ENCODE measurements around the gene RABGAP1L.
"Not testable (repeated sequence)": the region's sequence is repeated elsewhere in the genome, so short reads cannot be mapped to it uniquely, and the experiment has no call there.

Gene RABGAP1L

GRCh38 chr1:174358344-174358743, 199.0 kb downstream of the RABGAP1L start:
- no peak for DNase-seq (ENCODE audit: low read depth in 1 of 2, low spot score in 1 of 2)

GRCh38 chr1:174358786-174359453, 199.6 kb downstream of the RABGAP1L start:
- DNase-seq (ENCODE audit: low read depth in 1 of 2, low spot score in 1 of 2), result no peak

- no peak for DNase-seq (ENCODE audit: low read depth in 1 of 2, low spot score in 1 of 2)
These were observed 200.1 kb downstream of the RABGAP1L start for GRCh38 chr1:174359454-174359805.

DNA sequence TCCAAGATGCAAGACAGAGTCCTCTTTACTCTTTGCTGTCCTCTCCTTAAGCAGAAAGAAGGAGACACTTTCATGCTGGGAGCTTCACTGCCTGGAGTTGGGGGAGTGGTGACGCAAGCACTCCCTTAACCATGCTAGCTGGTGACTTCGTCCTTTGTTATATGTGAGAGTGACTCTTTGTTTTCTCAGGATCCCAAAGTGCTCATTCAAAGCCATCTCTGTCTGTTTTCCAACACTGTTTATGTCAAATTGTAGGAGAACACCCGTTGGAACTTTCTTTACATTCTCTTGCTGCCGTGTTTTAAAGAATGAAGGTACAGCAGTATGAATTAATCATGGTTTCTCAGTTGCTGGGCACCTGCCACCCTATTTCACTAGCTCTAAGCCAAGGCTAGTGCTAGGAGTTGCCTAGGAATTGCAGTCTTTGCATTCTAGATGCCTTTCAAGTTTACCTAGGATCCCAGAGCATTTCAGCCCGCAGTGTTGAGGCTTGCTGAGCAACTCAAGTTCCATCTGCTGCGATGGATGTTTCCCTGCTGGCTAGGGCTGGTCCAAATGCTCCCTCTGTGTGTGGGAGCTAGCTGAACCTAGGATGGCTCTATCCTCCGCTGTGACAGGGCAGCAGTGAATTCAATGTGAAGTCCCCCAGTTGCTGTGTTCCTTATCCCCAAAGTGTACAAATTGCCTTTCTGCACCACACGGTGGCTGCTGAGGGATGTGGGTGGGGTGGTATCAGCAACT, 205.8 kb downstream of the RABGAP1L start:
- no peak for DNase-seq (ENCODE audit: low read depth in 1 of 2, low spot score in 1 of 2)

DNA sequence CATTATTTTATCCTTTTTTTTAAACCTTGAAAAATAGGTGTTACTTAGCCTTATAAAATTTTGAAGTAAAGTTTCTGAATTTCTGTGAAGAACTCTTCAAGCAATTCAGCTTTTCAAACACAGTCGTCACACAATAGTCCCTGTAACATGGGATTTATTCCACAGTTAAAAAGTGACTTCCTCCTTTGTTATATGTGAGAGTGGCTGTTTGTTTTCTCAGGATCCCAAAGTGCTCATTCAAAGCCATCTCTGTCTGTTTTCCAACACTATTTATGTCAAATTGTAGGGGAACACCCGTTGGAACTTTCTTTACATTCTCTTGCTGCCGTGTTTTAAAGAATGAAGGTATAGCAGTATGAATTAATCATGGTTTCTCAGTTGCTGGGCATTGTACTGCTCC, 207.6 kb downstream of the RABGAP1L start:
- no peak for DNase-seq (ENCODE audit: low read depth in 1 of 2, low spot score in 1 of 2)

DNA sequence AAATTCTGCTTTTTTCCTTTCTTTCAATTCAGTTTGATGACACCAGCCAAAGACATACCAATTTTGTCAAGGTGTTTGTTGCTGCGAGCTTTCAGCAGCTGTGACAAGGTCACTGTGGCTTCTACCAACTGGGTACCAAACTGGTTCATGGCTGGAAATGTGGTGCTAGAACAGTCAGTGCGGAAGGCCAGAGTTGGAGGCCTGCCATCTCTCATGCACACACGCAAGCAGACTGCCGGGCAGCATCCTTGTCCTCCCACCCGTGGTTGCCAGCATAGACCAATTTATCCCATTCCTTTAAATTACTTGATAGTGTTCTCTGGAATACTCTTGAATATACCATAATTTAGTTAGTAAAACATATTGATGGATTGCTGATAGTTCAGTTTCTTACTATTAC, 208.6 kb downstream of the RABGAP1L start:
- DNase-seq (ENCODE audit: low read depth in 1 of 2, low spot score in 1 of 2), result no peak

DNA sequence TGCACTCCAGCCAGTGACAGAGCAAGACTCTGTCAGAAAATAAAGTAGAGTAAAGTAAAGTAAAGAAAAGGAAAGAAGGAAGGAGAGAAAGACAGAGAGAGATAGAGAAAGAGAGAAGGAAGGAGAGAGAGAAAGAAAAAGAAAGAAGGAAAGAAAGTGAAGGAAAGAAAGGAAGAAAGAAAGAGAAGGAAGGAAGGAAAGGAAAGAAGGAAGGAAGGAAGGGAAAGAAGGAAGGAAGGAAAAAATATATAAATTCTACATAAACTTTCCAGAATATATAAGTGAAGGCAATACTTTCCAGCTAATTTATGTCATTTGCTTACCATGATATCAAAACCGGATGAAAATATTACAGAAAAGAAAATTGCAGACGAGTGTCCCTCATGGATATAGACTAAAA, 216.7 kb downstream of the RABGAP1L start:
- no peak for DNase-seq (ENCODE audit: low read depth in 1 of 2, low spot score in 1 of 2)

DNA sequence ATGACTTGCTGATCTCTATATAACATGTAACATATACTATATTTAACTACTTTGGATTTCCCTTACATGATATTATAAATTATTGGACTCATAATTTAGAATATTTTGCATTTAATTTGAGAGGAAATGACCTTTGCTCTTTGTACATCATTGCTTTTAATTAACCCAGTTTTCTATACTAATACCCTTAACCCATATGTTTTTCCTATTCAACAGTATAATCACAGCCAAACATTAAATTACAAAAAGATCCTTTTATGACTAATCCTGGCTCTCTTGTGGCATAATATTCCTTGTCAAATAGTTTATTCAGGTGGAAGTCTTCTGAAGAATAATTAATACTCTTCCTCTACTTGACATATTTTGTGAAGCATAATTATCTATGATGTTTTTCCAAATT, 232.4 kb downstream of the RABGAP1L start:
- DNase-seq (ENCODE audit: low read depth in 1 of 2, low spot score in 1 of 2), result no peak

DNA sequence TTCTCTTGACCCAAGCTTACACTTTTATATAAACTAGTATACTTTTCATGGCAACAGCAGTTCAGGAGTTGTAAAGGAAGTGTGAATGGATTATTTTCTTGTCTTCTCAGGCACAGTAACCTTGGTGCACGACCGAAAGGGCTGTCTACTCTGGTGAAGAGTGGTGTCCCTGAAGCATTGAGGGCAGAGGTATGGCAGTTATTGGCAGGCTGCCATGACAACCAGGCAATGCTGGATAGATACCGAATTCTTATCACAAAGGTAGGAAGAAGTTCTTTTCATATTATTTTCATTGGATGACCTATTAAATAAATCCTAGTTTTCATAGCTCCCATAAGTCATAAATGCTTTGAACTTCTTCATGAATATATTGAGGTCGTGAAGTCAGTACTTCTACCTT, 234.6 kb downstream of the RABGAP1L start:
- DNase-seq (ENCODE audit: low read depth in 1 of 2, low spot score in 1 of 2), result no peak

- DNase-seq (ENCODE audit: low read depth in 1 of 2, low spot score in 1 of 2), result no peak
These were observed 237.9 kb downstream of the RABGAP1L start for GRCh38 chr1:174397261-174397660.

DNA sequence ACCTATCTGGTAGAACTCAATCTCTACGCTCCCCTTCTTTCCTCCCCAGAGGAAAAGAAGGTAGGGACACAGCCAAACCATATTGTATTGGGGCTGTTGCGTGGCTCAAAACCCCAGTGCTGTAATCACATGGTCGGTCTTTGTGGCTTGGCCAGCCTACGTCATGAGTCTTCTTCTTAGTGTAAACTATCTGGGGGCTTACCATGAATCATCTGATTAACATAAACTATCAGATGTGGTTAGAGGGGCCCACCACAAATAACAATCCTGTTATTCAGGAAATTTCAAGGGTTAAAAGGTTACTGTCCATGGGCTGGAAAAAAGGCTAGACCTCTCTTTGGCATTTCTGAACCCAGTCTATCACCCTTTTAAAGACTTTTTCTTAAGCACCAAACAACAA, 238.9 kb downstream of the RABGAP1L start:
- no peak for DNase-seq (ENCODE audit: low read depth in 1 of 2, low spot score in 1 of 2)

GRCh38 chr1:174399211-174399610, 239.9 kb downstream of the RABGAP1L start:
- no peak for DNase-seq (ENCODE audit: low read depth in 1 of 2, low spot score in 1 of 2)

DNA sequence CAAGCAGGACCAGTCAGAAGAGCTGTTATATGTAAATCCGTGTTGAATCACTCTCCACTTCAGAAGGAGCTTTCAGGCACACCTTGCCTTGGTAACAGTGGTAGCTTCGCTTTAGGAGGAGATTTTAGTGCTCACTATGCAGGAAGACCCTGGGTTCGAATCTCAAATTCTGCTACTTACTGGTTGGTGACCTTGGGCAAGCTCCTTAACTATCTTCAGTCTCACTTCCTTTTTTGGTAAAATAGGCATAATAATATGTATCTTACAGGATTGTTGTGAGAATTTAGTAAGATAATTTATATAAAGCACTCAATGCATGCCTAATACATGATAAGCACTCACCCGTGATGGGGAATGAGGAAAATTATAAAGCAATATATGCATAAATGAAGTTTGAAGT, 241.8 kb downstream of the RABGAP1L start:
- DNase-seq (ENCODE audit: low read depth in 1 of 2, low spot score in 1 of 2), result no peak

DNA sequence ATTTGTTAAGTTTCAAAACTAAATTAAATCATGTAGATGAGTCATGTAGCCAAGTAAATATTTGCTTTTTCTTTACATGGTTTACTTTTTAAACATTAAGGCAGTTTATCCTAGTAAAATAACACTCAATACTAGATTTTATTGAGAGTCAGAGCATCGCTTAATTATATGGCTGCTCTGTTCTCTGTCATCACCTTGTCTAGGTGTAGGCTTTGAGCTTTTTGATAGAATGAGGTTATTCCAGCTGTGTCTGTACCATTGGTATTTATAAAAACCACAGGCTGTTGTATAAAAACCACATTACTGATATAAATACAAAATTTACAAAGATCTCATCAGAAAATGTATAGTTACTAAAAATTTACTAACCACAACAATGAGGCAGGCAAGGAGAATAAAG, 245.9 kb downstream of the RABGAP1L start:
- DNase-seq (ENCODE audit: low read depth in 1 of 2, low spot score in 1 of 2), result no peak

GRCh38 chr1:174406421-174406820, 247.1 kb downstream of the RABGAP1L start:
- DNase-seq (ENCODE audit: low read depth in 1 of 2, low spot score in 1 of 2), result no peak

GRCh38 chr1:174407665-174408064, 248.3 kb downstream of the RABGAP1L start:
- no peak for DNase-seq (ENCODE audit: low read depth in 1 of 2, low spot score in 1 of 2)

GRCh38 chr1:174408146-174408545, 248.8 kb downstream of the RABGAP1L start:
- no peak for DNase-seq (ENCODE audit: low read depth in 1 of 2, low spot score in 1 of 2)

DNA sequence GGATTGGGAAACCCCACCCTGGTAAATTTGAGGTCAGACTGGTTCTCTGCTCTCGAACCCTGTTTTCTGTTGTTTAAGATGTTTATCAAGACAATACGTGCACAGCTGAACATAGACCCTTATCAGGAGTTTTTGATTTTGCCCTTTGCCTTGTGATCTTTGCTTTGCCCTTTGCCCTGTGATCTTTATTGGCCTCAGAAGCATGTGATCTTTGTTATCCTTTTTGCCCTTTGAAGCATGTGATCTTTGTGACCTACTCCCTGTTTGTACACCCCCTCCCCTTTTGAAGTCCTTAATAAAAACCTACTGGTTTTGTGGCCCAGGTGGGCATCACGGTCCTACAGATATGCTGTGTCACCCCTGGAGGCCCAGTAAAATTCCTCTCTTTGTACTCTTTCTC, 250.5 kb downstream of the RABGAP1L start:
- DNase-seq (ENCODE audit: low read depth in 1 of 2, low spot score in 1 of 2), result not testable (repeated sequence)

- no peak for DNase-seq (ENCODE audit: low read depth in 1 of 2, low spot score in 1 of 2)
These were observed 254.3 kb downstream of the RABGAP1L start for GRCh38 chr1:174413632-174414031.

GRCh38 chr1:174414203-174414602, 254.9 kb downstream of the RABGAP1L start:
- no peak for DNase-seq (ENCODE audit: low read depth in 1 of 2, low spot score in 1 of 2)

- no peak for DNase-seq (ENCODE audit: low read depth in 1 of 2, low spot score in 1 of 2)
These were observed 256.2 kb downstream of the RABGAP1L start for GRCh38 chr1:174415506-174415905.

DNA sequence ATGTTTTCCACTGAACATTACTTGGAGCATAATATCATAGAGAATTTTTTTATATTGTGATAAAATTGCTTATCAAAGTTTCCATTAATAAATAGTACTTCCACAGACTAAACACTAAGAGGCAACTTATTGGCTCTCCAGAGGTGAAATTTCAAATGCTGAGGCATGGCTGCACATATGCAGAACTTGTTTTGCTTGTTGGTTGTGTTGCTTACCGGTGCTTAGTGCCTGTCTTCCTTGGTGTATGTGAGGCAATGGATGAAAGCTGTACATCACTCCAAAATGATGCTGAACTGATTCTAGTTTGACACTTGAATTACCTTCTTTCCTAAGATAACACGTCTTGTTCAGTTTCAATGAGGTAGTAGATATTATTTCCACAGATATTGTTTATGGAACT, 258.6 kb downstream of the RABGAP1L start:
- DNase-seq (ENCODE audit: low read depth in 1 of 2, low spot score in 1 of 2), result no peak

- DNase-seq (ENCODE audit: low read depth in 1 of 2, low spot score in 1 of 2), result no peak
These were observed 265.8 kb downstream of the RABGAP1L start for GRCh38 chr1:174425121-174425520.
